A172 (cell line): ENCODE measurements around the gene KATNB1. TPM values are rescaled to one million over a fixed set of nuclear protein-coding genes. Genes with fewer than 3 reads are reported as not detected.

ENCODE experiments used
- DNase-seq: peaks from one replicate; pipeline ENCODE4 v3.0.0-alpha.2; 2015; ENCODE audit warnings: low spot score
- total RNA-seq: library from RNA; depleted of rRNA; stranded (reverse); fragments of >200 nt; shearing (Covaris generic); gene quantifications from 2 replicates; pipeline ENCODE4 v1.2.3, GENCODE V29; 2014

The KATNB1 gene
- total RNA-seq, 1 experiment from 2014 or later = 19.9 TPM

DNA sequence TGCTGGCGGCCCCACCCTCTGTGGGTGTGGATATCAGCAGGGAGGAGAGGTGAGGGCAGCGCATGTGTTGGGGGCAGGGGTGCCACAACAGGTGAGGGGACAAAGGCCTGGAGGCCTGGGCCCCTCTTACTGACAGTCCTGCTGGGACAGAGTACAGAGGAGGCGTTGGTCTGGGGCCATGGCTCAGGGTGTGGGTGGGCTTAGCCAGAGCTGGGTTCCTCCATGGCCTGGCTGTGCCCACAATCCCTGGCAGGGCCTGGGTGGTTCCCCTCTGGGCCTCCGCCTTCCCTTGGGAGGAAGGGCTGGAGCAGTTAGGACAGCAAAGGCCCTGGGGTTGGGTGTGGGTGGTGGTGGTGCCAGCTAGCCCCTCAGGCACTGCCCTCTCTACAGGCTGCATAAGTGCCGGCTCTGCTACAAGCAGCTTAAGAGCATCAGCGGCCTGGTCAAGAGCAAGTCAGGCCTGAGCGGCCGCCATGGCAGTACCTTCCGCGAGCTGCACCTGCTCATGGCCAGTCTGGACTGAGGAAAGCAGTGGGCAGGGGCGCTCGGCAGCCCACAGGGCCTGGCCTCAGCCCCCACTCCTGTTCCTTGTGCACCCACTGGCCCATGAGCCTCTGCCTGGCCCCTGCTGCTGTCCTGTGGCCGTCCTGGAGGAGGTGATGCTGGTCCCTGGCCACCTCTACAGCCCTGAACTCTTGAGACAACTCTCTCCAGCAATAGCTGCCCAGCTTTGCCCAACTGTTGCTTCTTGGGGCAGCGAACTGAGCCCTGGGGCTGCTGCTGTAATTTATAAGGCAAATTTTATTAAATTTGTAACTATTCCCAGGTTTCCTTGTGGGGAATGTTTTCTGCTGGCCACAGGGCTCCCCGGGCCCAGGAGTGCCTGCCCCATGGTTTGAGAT is 21.1 kb downstream of the KATNB1 start:
- DNase-seq = no peak

DNA sequence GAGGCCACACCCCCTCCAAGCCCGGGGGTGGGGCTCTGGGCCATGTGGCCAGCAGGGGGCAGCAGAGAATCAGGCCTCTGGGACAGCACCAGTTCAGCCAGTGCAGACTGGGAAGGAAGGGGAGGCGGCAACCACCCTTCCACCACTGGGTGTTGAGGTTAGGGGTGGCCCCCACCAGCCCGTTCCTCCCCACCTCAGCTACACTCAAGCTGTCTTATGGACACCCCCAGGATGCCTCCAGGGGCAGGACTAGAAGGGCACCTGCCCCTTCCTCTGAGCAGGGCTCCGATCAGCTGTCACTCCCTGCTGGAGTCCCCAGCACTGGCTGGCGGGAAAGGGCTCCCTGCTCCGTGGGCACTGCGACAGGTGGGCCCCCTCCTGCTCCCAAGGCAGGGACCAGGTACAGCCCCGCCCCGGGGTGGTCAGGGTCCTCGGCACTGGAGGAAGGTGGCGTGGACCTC is 21.8 kb downstream of the KATNB1 start:
- DNase-seq = peak; percentile 67

DNA sequence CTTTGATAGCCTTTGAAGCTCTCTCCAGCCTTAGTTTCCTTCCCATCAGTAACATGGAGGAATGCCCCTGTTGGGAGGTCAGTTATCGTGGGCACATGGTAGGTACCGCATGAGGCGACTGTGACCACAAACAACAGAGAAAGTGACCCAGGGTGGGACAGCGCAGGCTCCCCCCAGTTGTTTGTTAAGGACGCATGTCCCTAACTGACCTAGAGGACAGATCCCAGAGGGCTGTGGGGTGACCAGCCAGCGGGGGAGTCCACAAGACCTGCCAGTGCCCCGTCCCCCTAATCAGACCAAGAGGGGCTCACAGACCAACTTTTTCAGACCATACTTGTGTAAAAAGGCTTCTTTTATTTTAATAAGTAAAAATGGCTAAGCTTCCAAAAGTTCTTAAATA is 22.3 kb downstream of the KATNB1 start:
- no peak for DNase-seq

DNA sequence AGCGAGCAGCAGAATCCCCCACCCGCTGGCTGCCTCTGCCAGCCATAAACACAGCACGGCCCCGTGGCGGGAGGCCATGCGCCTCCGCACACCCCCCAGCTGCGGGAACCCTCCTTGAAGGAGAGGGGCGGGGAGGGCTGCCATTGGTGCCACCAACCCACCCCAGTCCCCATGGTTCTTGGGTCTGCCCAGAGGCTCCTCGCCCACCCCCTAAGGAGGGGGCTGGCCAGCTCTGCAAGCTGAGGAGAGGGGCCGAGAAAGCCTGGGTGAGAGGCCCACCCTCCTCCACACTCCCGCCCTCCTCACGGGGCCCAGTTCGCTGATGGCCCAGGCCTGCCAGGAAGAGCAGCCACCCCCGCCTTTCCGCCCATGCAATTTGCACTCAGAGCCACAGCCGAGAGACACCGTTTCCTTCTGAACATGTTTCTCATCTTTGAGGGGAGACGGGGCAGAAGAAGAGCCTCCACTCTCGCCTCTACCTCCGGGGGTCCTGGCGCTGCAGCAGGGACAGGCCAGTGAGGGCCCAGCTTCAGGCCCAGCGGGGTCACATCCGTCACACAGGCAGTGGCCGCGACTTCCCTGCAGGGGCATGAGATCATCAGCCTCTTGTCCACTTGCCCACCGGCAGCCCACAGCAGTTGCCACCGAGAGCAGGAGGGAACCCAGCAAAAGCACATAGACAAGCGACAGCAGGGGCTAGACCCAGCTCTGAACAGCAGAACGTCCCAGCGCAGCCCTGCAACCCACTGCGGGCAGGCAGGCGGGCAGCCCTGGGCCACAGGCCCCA is 23.0 kb downstream of the KATNB1 start:
- no peak for DNase-seq

DNA sequence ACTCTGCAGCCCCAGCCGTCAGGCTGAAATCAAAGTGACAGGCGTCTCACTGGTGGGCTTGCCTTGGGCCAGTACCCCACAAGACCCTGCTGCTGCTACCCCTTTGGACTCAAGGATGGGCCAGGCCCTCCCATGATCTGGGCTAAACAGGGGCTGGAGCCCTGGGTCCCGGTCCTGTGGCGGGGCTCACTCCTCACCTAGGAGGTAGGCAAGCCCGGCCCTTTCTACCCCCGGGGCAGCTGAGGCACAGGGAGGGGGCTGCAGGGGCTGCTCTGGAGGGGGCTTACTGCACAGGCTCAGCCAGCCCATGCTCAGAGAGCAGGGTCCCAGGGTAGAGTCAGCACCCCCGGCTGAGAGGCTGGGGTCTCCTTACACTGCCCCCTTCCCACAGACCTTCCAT is 23.6 kb downstream of the KATNB1 start:
- no peak for DNase-seq

DNA sequence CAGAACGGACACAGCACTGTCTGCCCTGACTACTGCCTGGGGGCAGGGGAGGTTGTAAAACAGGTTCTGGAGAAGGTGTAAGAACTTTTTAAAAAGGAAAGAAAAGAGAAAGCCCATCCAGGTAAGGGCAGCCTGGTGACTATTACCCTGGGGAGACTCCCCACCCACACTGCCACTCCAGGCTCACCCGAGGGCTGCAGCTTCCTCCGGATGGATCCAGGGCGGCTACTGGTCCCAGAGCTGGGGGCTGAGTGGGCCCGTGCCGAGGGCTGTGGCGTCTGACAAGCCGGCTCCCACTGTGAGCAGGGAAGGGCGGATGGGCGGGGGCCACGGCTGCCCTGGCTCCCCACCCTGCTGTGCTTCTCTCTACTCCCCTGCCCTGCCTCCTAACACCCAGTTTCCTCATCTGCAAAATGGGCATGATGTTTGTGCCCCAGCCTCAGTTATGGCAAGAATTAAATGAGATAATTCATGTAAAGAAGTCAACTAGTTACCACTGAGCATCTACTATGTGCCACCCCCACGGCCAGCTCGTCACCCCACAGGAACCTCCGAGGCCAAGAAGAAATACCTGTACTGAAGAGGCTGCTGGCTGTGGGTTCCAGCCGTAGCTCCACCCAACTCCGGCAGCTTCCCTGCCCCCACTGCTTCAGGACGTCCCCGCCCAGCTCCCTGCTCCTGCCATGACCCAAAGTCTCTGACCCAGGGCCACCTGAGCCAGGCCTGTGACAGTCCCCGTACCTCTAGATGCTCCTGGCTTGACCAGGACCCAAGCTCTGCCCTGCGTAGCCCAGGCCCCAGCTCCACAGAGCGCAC is 24.2 kb downstream of the KATNB1 start:
- DNase-seq = no peak

DNA sequence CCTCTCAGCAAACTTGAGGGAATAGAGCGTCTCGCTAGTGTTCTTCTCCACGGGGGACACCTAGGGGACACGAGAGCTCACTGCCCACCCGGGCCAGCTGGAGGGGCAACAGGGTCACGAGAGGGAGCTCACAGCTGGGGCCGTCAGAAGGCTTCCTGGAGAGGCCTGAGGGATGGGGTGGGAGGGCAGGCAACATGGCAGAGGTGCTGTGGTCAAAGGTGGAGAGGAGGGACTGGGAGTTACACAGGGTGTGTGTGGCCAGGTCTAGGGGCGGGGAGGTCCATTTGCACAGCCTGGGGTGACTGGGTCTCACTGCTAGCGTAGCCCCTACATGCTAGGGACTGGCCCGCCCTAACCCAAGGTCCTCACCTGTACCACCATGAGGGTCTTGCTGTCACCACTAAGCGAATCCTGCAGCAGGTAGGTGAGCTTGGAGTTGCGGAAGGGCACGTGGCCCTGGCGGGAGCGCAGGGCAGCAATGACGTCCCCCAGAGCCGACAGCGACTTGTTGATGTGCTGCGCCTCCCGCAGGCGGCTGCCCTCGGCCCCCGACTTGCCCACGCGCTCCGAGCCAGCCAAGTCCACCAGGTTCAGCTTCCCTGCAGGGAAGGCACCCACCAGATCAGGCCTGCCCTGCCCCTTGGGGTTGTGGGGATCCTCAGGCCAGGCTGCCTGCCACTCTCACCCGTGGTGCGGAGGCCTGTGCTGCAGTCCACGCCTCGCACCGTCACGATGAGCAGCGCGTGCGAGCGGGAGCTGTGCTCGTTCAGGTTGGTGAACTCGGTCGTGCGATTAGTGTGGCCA is 25.0 kb downstream of the KATNB1 start:
- no peak for DNase-seq

DNA sequence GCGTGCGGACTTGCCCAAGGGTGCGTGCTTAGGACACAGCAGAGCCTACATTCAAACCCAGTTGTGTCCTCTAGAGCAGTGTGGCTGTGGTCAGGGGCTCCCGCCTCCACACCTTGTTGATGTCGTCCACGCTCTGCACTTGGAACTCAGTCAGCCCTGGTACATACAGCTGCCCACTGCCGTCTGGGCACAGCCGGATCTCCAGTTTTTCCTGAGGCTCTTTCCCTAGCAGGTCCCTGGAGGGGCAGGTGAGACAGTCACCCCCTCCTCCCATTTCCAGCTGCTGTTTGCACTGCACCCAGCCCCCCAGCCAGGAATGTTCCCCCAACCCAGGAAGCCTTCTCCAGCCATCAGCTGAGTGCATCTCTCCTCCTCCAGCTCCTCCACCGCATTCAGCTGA is 25.7 kb downstream of the KATNB1 start:
- DNase-seq = no peak

DNA sequence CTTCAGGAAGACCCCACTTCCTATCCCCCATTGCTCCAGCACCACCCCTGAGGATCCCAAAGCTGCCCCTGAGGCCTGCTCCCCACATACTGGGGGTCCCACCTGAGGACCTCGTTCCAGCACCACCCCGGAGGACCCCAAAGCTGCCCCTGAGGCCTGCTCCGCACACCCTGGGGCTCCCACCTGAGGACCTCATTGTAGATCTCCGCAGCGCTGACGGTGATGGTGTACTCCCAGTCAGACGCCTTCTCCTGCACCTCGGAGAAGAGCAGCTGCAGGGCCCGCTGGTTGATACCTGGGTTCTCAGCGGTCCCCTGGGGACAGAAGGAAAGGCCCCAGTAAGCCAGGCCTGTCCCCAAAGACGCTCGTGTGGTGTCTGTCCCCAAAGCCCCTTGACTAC is 26.4 kb downstream of the KATNB1 start:
- no peak for DNase-seq

DNA sequence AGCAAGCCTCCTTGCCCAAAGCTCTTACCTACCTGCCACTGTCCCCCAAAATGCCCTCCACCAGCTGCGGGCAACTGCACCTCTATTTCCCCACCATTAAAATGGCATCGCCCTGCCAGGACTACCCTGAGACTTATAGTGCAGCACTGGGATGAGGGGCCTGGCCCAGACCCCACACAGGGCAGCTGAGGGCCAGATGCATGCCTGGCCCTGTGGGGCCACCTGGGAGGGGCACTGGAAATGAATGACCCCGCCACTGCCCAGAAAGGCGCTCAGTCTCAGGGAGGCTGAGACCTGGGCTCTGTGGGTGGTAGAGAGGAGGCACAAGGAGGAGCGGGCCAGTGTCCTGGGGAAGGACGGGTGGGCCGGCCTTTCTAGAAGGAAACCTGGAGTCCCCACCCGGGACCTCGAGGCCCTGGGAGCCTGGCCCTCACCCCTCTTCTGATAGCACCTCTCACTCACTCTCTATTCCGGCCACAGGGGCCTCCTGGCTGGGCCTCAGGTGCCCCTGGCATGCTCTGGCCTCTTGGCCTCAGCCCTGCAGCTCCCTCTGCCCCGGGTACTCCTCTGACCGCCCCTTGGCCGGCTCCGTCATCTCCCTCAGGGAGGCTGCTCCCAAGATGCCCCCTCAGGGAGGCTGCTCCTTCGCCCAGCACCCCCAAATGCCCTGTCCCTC is 26.9 kb downstream of the KATNB1 start:
- no peak for DNase-seq

DNA sequence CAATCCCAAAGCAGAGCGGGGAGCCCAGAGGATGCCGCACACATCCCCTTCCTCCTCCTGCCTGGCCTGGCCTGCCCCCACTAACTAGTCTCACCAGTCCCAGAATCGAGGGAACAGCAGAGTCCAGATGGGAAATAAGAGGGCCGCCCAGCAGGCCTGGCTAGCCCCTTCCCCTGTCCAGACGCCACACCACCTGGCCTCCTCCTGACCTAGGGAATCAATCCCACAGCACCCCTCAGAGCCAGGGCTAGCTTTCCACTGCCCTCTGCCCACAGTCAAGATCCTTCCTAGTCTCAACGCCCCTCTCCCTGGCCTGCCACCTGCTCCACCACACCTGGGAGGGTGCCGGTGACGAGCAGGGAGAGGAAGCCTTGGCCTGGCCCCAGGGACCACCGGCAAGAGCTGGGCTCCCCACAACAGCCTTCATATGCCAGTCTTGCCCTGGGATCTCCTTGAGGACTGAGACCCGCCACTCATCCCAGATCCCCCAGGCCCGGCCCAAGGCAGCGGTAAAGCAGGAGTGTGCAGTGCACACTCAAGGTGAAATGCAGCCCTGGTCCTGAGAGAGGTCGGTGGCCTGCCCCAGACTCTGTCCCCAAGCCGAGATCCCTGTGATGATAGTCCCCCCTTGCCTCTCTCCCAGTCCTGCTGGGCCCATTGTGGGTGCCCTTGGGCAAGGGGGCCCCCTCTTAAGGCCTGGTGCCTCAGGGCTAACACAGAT is 27.9 kb downstream of the KATNB1 start:
- no peak for DNase-seq

DNA sequence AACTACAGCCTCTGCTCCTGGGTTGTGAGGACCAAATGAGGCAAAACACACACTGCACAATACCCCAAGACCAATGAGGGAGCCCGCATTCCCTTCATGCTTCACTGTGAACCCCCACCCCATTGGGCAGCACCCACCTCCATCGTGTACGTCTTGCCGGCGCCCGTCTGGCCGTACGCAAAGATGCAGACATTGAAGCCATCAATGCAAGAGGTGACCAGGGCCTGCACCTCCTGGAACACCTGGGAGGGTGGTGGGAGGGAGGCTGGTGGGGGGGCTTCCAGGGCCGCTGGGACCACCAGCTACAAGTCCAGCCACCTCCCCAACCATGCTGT is 28.4 kb downstream of the KATNB1 start:
- DNase-seq = no peak

DNA sequence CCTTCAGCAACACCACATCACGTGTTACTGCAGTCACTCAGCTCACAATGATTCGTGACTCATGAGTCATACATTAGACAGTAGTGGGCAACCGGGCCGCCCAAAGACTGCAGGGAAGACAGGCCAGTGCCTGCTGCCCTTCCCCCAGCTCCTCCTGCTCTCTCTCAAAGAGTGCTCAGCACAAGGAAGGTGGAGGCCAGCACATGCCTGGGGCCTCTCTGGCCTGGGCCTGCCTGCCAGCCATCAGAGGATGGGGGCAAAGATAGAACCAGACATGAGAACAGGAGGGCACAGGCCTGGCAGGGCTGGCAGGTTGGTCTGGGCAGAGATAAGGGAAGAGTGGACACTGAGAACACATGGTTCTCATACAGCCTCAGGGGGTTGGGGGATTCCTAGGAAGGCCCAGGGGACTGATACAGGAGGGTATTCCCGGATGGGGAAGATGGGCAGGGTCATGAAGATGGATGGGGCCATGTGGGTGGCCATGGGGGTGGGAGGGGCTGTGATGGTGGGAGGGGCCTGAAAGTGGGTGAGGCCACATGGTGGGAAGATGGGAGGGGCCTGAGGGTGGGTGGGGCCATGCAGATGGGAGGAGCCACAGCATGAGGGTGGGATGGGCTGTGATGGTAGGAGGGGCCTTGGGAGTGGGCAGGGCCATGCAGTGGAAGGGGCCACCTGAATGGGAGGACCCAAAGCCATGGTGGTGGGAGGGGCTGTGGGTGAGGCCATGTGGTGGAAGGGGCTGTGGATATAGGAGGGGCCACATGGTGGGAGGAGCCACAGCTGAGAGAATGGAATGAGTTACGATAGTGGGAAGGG is 29.0 kb downstream of the KATNB1 start:
- peak; percentile 84 for DNase-seq

DNA sequence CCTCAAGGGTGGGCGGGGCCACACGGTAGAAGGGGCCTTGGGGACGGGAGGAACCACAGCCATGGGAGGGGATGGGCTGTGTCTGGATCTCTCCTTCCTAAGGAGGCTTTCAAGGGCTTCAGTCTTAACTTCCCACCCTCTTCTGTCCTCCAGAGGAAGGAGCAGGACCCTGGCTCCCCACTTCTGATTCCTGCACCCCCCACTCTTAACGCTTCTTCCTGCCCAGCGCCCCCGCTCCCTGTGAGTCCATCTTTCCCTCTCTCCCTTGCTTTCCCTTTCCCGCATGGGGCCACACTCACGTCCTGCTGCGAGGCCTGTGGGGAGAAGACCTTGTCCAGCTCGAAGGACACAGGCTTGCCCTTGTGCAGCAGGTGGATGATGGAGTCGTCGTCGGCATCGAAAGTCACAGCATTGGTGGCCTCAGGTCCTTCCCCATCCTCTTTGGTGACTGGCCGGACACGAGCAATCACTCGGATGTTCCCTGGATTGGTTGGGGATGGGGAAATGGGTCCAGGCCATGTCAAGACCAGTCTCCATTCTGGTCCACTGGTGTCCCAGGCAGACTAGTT is 29.7 kb downstream of the KATNB1 start:
- DNase-seq = no peak

DNA sequence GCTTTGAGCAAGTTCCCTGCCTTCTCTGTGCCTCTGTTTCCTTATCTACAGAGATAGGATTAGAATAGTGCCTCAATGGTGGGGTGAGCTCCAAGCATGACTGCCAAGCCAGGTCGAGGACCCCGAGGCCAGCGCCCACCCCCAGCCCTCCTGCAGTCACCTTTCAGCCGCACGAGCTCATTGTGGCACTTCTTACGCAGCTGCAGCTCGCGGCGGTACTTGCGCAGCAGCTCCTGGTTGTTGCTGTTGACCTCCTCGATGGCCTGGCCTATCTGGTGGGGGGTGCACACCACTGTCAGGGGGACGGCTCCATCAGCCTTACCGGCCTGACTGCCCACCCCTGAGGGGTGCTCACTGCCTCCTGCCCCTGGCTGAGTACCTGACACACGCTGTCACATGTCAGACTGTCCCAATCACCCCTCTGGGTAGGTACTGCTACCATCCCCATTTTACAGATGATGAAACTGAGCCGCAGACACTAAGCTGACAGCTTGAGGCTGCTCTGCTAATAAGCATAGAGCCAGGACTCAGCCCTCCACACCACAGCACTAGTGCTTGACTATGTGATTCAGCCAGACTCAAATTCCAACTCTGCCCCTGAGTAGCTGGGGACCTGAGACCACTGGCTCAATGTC is 31.3 kb downstream of the KATNB1 start:
- no peak for DNase-seq

DNA sequence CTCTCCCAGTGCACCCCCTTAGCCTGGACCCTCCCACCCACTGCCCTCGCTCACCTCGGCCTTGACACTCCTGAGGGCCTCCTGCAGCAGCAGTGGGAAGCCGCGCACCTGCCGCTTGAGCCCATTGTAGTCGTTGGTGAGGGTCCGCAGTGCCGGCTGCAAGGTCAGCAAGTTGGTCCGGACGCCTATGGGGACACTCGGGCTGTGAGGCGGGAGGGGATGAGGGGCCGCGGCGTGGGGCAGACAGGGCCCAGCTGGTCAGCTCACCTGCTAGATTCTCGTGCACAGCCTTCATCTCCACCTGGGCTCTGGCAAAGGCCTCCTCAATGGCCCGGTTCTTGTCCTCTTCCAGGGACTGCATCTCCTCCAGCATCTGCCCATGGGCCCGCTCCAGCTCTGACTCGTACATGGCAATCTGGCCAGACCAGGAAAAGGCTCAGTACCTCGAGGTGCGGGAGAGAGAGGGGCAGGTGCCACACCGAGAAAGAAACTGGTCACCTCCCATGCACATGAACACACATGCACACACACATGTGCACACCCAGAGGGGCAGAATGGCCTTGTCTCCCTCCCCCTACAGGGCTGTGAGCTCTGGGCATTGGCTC is 34.1 kb downstream of the KATNB1 start:
- no peak for DNase-seq

DNA sequence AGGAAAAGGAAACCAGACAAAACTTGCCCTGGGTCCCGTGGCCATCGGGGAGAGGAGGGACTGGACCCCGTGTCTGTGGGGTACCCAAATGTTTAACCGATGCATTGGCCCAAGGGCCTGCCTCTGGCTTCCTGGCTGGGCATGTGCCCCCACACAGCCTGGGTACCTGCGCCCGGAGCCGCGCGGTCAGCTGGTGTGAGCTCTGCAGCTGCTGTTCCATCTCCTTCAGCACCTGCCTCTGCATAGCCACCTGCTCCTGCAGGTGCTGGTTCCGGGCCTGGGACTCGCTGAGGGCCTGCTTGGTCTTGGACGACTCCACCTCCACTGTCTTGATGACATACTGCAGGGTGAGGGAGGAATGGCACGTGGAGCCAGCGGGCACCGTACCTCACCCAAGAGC is 34.8 kb downstream of the KATNB1 start:
- DNase-seq = no peak
